A673 (cell line): ENCODE measurements around the gene SNX13. TPM values are rescaled to one million over a fixed set of nuclear protein-coding genes. Genes with fewer than 3 reads are reported as not detected.

Experiments
- BruUV-seq: library from RNA; stranded (reverse); fragments of 400-500 nt; replicated peaks from 2 replicates; lab custom pipeline; 2021; lab: Mats Ljungman, UMichigan
- CTCF ChIA-PET: fragments of 300-600 bp; sonication (Branson Sonifier 250); formaldehyde crosslinking; loops from one replicate; lab custom pipeline; 2022; ENCODE audit warnings: antibody characterized with exemption; lab: Charles Lee
- POLR2A ChIA-PET: fragments of 300-600 bp; sonication (Branson Sonifier 250); formaldehyde crosslinking; loops from one replicate; lab custom pipeline; 2022; ENCODE audit warnings: antibody characterized with exemption; ENCODE audit not compliant: low non-redundant PET; lab: Charles Lee
- DNase-seq: peaks from one replicate; pipeline ENCODE4 v3.0.0-alpha.2; 2015; ENCODE audit warnings: low spot score
- H3K27ac ChIP-seq: fragments of 200-600 bp; sonication (generic); 2 replicates; pipeline ENCODE4 v1.5.1; 2016; ENCODE audit warnings: mixed run types, low read depth, mild to moderate bottlenecking, mixed read lengths, antibody characterized with exemption, low read length; ENCODE audit not compliant: poor library complexity, severe bottlenecking
- H3K27me3 ChIP-seq: fragments of 200-600 bp; sonication (generic); replicated peaks from 2 replicates; pipeline ENCODE4 v1.6.1; 2017; ENCODE audit warnings: mixed run types, low read depth, mild to moderate bottlenecking, mixed read lengths, antibody characterized with exemption, low read length; ENCODE audit not compliant: insufficient read depth, poor library complexity
- H3K36me3 ChIP-seq: fragments of 200-600 bp; sonication (generic); 2 replicates; pipeline ENCODE4 v1.6.1; 2016; ENCODE audit warnings: mixed run types, mild to moderate bottlenecking, mixed read lengths, antibody characterized with exemption, low read length; ENCODE audit not compliant: insufficient read depth, poor library complexity, severe bottlenecking
- H3K4me1 ChIP-seq: fragments of 200-600 bp; sonication (generic); 2 replicates; pipeline ENCODE4 v1.6.1; 2017; ENCODE audit warnings: mixed run types, mild to moderate bottlenecking, mixed read lengths, antibody characterized with exemption, low read length; ENCODE audit not compliant: insufficient read depth, poor library complexity, severe bottlenecking
- H3K4me3 ChIP-seq: fragments of 200-600 bp; sonication (generic); 2 replicates; pipeline ENCODE4 v1.5.1; 2016; ENCODE audit warnings: low read depth, mixed run types, mild to moderate bottlenecking, mixed read lengths, low read length; ENCODE audit not compliant: poor library complexity, severe bottlenecking
- H3K9me3 ChIP-seq: fragments of 200-600 bp; sonication (generic); 2 replicates; pipeline ENCODE4 v1.6.1; 2016; ENCODE audit warnings: mixed run types, low read depth, mild to moderate bottlenecking, mixed read lengths, antibody characterized with exemption, low read length; ENCODE audit not compliant: poor library complexity, severe bottlenecking
- CTCF ChIP-seq: fragments of 300-800, 200-600 bp; sonication (generic); conservative IDR thresholded peaks from 2 replicates; pipeline ENCODE4 v1.5.1; 2017; ENCODE audit warnings: low read depth, mild to moderate bottlenecking, antibody characterized with exemption, low read length, moderate library complexity, mixed read lengths
- EZH2 ChIP-seq: fragments of 200-600 bp; sonication (generic); IDR thresholded peaks from 2 replicates; pipeline ENCODE4 v1.6.1; 2017; ENCODE audit warnings: borderline replicate concordance, low read depth, mild to moderate bottlenecking, mixed read lengths, antibody characterized with exemption, low read length; ENCODE audit not compliant: poor library complexity, severe bottlenecking
- intact Hi-C: fragments of 100-400 bp; cut with micrococcal nuclease; formaldehyde crosslinking; loops from one replicate; pipeline ENCODE4 v1.10.0; 2022; ENCODE audit not compliant: unreplicated experiment
- total RNA-seq: library from RNA; stranded (reverse); gene quantifications from 2 replicates; pipeline ENCODE4 v1.2.3, GENCODE V29; 2021

SNX13 gene
- total RNA-seq, 1 experiment from 2014 or later: 31.2 TPM

- CTCF ChIA-PET: no interaction called here
- DNase-seq: peak; percentile 90
- H3K36me3 ChIP-seq: peaks cover 12% of the 10 kb centered on the region
These were observed 69.9 kb downstream of the SNX13 start for GRCh38 chr7:17870406-17870805.

GRCh38 chr7:17863809-17864143 is 76.5 kb downstream of the SNX13 start:
- H3K4me1 ChIP-seq: no peaks in the 10 kb centered on the region
- no peak overlapping the region for H3K27ac ChIP-seq
- ChIA-PET CTCF (no interaction called here), POLR2A (no interaction called here)
- no peak overlapping the region for H3K4me3 ChIP-seq
- H3K9me3 ChIP-seq: peaks cover 12% of the 10 kb centered on the region
- H3K36me3 ChIP-seq: peaks cover 24% of the 10 kb centered on the region
- DNase-seq: no peak
- no TSS peak for BruUV-seq
- TF ChIP-seq EZH2 (no peak), CTCF (no peak)
- intact Hi-C loops: no loop called here
- H3K27me3 ChIP-seq: no peaks in the 10 kb centered on the region

More at GRCh38 chr7:17870406-17870805, 69.9 kb downstream of the SNX13 start:
- Histone ChIP-seq H3K27ac (peak overlapping the region; percentile 1), H3K9me3 (peaks cover 7% of the 10 kb centered on the region), H3K27me3 (no peaks in the 10 kb centered on the region), H3K4me3 (no peak overlapping the region), H3K4me1 (peaks cover 9% of the 10 kb centered on the region)
- POLR2A ChIA-PET: no interaction called here
- TF ChIP-seq EZH2: no peak
- BruUV-seq: no TSS peak
- intact Hi-C loops: no loop called here

GRCh38 chr7:17863095-17863808 is 77.0 kb downstream of the SNX13 start:
- H3K27ac ChIP-seq: no peak overlapping the region
- H3K9me3 ChIP-seq: peaks cover 12% of the 10 kb centered on the region
- no TSS peak for BruUV-seq
- H3K36me3 ChIP-seq: peaks cover 21% of the 10 kb centered on the region
- no peak for DNase-seq
- H3K27me3 ChIP-seq: no peaks in the 10 kb centered on the region
- TF ChIP-seq EZH2 (no peak), CTCF (no peak)
- ChIA-PET POLR2A (no interaction called here), CTCF (no interaction called here)
- no peak overlapping the region for H3K4me3 ChIP-seq
- intact Hi-C loops: no loop called here
- H3K4me1 ChIP-seq: no peaks in the 10 kb centered on the region

GRCh38 chr7:17856251-17856650 is 84.0 kb downstream of the SNX13 start:
- TF ChIP-seq EZH2: no peak
- TF ChIP-seq CTCF: no peak
- CTCF ChIA-PET: no interaction called here
- Histone ChIP-seq H3K4me3 (no peak overlapping the region), H3K4me1 (no peaks in the 10 kb centered on the region), H3K36me3 (peaks cover 6% of the 10 kb centered on the region), H3K9me3 (peaks cover 7% of the 10 kb centered on the region), H3K27ac (no peak overlapping the region), H3K27me3 (no peaks in the 10 kb centered on the region)
- intact Hi-C loops: no loop called here
- POLR2A ChIA-PET: no interaction called here
- BruUV-seq: no TSS peak
- DNase-seq: no peak
